ENCODE measurements around the gene SLMAP. TPM values are rescaled to one million over a fixed set of nuclear protein-coding genes. Genes with fewer than 3 reads are reported as not detected.

The SLMAP gene
- total and polyA plus RNA-seq, 2 of the 4 experiments (the other 2 are of a cell fraction) = 15.5 to 26.5 TPM

DNA sequence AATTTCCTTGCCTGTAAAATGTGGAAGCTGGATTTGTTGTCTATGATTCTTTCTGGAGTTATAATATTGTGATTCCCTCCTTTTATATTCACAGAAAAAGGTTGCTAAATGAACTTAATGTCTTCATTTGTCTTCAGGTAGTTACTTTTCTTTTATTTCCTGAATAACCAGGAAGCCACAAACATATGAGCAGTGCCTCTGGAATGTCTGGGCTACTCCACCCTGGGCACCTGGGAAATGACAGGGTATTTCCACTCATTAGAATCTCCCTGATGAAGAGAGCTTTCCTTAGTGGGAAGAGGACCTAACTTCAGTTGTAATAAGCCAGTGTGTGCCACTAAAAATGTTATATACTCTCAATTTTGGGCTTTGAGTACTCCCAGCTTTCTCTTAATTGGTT lies 3.8 kb upstream of the SLMAP start:
- Histone ChIP-seq H3K4me1 (ENCODE audit: control insufficient read depth, insufficient read depth, low read length) (no peaks in the 10 kb centered on the region), H3K4me2 (ENCODE audit: low read depth, low read length) (no peak overlapping the region), H3K79me1 (ENCODE audit: low read depth in 1 of 2, low read length in 2 of 2) (peaks cover 0 to 5% of the 10 kb centered on the region in 2 experiments; a peak in 2 of 4 replicates), H2AK9ac (replicated peaks; ENCODE audit: low read depth, low read length, poor library complexity) (no peak overlapping the region), H4K5ac (ENCODE audit: low read depth, low read length) (no peak overlapping the region), H4K91ac (ENCODE audit: insufficient read depth, low read depth, low read length) (no peak overlapping the region), H3K4me3 (ENCODE audit: insufficient read depth, low read depth, low read length) (no peak overlapping the region), H4K20me1 (ENCODE audit: insufficient read depth, low read length) (peaks cover 5% of the 10 kb centered on the region), H3K27me3 (ENCODE audit: control insufficient read depth, insufficient read depth, low read length) (no peaks in the 10 kb centered on the region), H2BK15ac (ENCODE audit: low read depth, low read length) (no peak overlapping the region), H3K9me1 (ENCODE audit: insufficient read depth, low read length) (peaks cover 3% of the 10 kb centered on the region; the same call in 1 of the 2 replicates), H2AFZ (replicated peaks; ENCODE audit: low read length, poor library complexity) (no peak overlapping the region), H3K9me3 (ENCODE audit: control insufficient read depth, insufficient read depth, low read length) (no peaks in the 10 kb centered on the region), H3K36me3 (ENCODE audit: control insufficient read depth, insufficient read depth, low read length) (no peaks in the 10 kb centered on the region), H2BK5ac (ENCODE audit: low read depth, low read length, poor library complexity, severe bottlenecking) (no peak overlapping the region), H4K8ac (ENCODE audit: low read depth in 2 of 2, low read length in 2 of 2) (no peak overlapping the region), H3K56ac (ENCODE audit: extremely low read depth, insufficient read depth, low read length) (no peak overlapping the region), H2BK20ac (ENCODE audit: low read depth, low read length) (no peak overlapping the region), H3K23ac (ENCODE audit: low read depth, low read length) (no peak overlapping the region), H3K4ac (ENCODE audit: low read depth, low read length) (no peak overlapping the region), H2BK120ac (ENCODE audit: low read depth, low read length) (no peak overlapping the region), H3K18ac (ENCODE audit: low read depth, low read length) (no peak overlapping the region), H3K9ac (ENCODE audit: low read depth, low read length) (no peak overlapping the region), H3K14ac (replicated peaks; ENCODE audit: low read depth, low read length) (no peak overlapping the region), H2AK5ac (ENCODE audit: low read depth, low read length) (no peak overlapping the region), H3K27ac (ENCODE audit: insufficient read depth, low read length) (no peak overlapping the region)
- dilution Hi-C loops (cut with HindIII; ENCODE audit: low sequenced_read_pairs, unreplicated experiment) (no loop called here), in situ Hi-C loops (cut with MboI; ENCODE audit: low sequenced_read_pairs) (no loop called here), intact Hi-C loops (cut with micrococcal nuclease) (no loop called here)
- CTCF ChIA-PET = no interaction called here
- no peak for ATAC-seq (ENCODE audit: low read depth)
- no TSS peak for BruUV-seq (replicated peaks)
- DNase-seq = peak; percentile 6
- no peak for TF ChIP-seq MAZ (IDR thresholded peaks at IDR 0.05; ENCODE audit: borderline replicate concordance, low read depth, low read length)
- no peak for TF ChIP-seq RCOR1 (IDR thresholded peaks at IDR 0.05; ENCODE audit: insufficient replicate concordance, low read length)
- TF ChIP-seq CEBPB (IDR thresholded peaks at IDR 0.05; ENCODE audit: low read depth, low read length) = no peak
- TF ChIP-seq NFE2L2 (IDR thresholded peaks at IDR 0.05; ENCODE audit: low read depth, low read length) = no peak
- TF ChIP-seq, protein P1, sequence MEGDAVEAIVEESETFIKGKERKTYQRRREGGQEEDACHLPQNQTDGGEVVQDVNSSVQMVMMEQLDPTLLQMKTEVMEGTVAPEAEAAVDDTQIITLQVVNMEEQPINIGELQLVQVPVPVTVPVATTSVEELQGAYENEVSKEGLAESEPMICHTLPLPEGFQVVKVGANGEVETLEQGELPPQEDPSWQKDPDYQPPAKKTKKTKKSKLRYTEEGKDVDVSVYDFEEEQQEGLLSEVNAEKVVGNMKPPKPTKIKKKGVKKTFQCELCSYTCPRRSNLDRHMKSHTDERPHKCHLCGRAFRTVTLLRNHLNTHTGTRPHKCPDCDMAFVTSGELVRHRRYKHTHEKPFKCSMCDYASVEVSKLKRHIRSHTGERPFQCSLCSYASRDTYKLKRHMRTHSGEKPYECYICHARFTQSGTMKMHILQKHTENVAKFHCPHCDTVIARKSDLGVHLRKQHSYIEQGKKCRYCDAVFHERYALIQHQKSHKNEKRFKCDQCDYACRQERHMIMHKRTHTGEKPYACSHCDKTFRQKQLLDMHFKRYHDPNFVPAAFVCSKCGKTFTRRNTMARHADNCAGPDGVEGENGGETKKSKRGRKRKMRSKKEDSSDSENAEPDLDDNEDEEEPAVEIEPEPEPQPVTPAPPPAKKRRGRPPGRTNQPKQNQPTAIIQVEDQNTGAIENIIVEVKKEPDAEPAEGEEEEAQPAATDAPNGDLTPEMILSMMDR (conservative IDR thresholded peaks at IDR 0.05; ENCODE audit: low read depth, low read length) = no peak
- no peak for TF ChIP-seq USF2 (IDR thresholded peaks at IDR 0.05; ENCODE audit: low read depth, low read length)
- no peak for TF ChIP-seq CHD1 (IDR thresholded peaks at IDR 0.05; ENCODE audit: low read depth, low read length)
- TF ChIP-seq BHLHE40 (IDR thresholded peaks at IDR 0.05; ENCODE audit: low read depth, low read length) = no peak
- TF ChIP-seq MAFK (IDR thresholded peaks at IDR 0.05; ENCODE audit: low read depth, low read length) = no peak
- no peak for TF ChIP-seq MXI1 (IDR thresholded peaks at IDR 0.05; ENCODE audit: borderline replicate concordance, low read depth, low read length)
- no peak for TF ChIP-seq RFX5 (IDR thresholded peaks at IDR 0.05; ENCODE audit: low read depth, low read length)
- POLR2A ChIA-PET (ENCODE audit: unreplicated experiment) = no interaction called here
